Right lobe of liver (tissue), 4 donors: ENCODE results near the gene TNIK.

Source experiments
- POLR2A ChIP-seq: fragments of 450-650 bp; IDR thresholded peaks from one replicate; pipeline ENCODE4 v1.6.1; 2017; ENCODE audit warnings: antibody characterized with exemption, mild to moderate bottlenecking
- TF ChIP-seq, protein P1 (sequence below), 4 donors: fragments of 200-600 bp in 3 of 4; fragments of 450-650 bp in 1 of 4; IDR thresholded peaks; one replicate each; pipeline versions ENCODE4 v1.5.1 to v1.8.0; 2016 to 2022; ENCODE audit warnings: antibody characterized with exemption in 4 of 4, mild to moderate bottlenecking in 2 of 4
- donor health status: DM: no; HTN: no; CAD: no.
- donor health status: DM: no; HTN: no; CAD: no.
- donor health status: DM: no; HTN: yes; CAD: no.

- TF ChIP-seq, protein P1, sequence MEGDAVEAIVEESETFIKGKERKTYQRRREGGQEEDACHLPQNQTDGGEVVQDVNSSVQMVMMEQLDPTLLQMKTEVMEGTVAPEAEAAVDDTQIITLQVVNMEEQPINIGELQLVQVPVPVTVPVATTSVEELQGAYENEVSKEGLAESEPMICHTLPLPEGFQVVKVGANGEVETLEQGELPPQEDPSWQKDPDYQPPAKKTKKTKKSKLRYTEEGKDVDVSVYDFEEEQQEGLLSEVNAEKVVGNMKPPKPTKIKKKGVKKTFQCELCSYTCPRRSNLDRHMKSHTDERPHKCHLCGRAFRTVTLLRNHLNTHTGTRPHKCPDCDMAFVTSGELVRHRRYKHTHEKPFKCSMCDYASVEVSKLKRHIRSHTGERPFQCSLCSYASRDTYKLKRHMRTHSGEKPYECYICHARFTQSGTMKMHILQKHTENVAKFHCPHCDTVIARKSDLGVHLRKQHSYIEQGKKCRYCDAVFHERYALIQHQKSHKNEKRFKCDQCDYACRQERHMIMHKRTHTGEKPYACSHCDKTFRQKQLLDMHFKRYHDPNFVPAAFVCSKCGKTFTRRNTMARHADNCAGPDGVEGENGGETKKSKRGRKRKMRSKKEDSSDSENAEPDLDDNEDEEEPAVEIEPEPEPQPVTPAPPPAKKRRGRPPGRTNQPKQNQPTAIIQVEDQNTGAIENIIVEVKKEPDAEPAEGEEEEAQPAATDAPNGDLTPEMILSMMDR (IDR thresholded peaks at IDR 0.05), result no peak
- TF ChIP-seq POLR2A, result no peak
These were observed 112.7 kb downstream of the TNIK start for GRCh38 chr3:171347301-171348039.
